Stromal cell of bone marrow (primary cell): Measurements from ENCODE around the gene CARD19.
A peak's percentile ranks its signal among the peaks of the same experiment; 100 is the strongest.

Source experiments
- DNase-seq: peaks from one replicate; pipeline ENCODE4 v3.0.0-alpha.2; 2012; ENCODE audit warnings: low read depth

The CARD19 gene

DNA sequence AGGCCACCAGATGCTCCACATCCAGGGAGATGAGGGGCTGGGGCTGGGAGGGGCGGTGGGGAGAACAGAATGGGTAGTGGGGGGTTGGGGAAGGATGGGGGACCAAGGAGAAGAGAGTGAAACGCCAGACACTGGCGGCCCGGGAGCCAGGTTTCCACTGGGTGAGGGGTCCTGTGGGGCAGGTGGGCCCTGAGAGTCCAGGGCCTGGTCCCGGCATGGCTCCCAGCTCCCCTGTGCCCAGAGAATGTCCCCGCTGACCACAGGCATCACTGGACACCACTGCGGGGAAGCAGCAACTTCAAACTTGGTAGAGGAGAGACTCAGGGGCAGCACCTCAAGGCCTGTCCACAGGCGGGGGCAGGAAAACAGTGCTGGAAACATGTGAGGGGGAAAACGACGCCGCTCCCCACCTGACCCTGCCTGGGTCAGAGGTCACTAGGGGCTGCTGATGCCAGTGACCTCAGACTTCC, 24.9 kb downstream of the CARD19 start:
- DNase-seq = no peak

DNA sequence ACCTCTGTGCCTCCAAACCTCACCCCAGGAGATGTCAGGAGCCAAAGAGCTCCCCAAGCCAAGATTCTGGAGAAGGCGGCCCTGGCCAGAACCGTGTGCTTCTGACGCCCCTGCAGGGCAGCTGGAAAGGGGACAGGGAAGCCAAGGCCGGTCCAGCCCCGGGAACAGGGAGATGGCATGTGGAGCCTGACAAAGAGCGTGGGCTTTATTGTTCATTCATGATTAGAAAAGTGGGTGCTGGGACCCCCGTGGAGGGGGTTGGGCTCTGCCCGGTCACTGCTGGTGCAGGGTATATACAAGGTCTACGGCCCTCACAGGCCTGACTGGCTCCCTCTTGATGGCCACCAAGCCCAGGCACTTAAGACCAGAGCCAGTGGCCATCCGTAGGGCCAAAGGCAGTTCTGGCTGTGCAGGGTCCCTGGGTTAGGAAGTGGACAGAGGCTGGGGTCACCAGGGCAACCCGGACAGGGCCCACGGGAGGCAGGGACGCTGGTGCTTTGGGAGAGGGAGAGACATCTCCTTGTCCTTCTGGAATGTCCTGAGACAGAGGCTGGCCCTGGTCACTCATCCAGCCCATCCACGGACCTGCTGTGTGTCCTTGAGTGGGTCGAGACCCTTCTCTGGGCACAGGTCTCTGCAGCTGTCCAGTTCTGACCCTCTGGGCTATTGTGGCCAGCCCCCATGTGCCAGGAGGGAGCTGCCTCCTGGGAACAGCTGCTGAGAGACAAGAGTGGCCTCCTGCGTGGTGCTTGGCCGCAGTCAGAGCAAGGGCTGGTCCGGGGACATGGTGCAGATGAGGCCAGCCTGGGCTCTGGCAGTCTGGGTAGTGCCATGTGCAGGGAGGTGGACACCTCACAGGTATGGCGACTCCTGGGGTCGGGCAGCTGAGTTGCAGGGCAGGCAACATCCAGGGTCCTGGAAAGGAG, 25.6 kb downstream of the CARD19 start:
- DNase-seq = no peak

GRCh38 chr9:93122721-93123221, 26.8 kb downstream of the CARD19 start:
- no peak for DNase-seq

- DNase-seq = no peak
Measured at GRCh38 chr9:93123561-93124283, 27.7 kb downstream of the CARD19 start.

DNA sequence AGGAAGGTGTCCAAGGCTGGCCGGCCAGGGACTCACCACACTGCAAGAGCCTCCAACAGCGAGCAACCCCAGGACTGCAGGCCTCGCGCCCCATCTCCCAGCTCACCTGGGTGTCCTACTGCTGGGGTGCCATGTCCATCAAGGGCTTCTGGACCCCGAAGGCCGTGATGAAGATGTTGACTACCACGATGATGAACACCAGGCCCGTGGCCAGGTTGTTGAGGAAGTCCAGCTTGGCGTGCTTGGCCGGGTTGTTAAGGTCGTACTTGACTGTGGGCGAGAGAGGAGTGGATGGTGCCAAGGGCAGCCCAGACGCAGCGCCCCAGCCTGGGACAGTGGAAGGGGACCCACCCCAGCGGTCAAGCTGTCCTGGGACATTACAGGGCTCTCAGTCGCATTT, 28.8 kb downstream of the CARD19 start:
- no peak for DNase-seq

- DNase-seq = no peak
Measured at GRCh38 chr9:93125331-93125894, 29.4 kb downstream of the CARD19 start.

DNA sequence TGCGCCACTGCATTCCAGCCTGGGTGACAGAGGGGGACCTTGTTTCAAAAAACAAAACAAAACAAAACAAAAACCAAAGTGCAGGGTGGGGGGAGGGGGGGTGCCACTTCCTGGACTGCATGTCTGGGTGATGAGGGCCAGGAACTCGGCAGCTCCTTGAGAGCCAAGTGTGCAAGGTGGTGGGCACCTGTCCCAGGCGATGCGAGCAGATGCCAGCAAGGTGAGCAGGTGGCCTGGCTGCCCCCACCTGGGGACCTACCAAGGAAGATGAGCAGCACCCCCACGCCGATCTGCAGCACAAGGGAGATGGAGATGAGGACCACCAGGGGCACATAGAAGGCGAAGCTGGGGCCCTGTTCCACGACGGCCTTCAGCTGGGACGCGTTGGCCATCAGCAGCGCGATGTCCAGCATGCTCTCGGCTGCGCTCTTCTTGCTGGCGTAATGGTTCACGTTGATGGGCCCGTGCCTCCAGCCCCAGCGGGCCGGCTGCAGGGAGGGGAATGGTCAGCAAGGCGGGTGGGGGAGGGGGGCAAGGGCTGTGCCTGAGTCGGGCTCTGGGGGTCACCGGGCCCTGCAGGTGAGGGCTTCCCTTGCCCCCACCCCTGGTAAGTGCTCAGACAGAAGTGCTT, 30.2 kb downstream of the CARD19 start:
- DNase-seq = no peak

- DNase-seq = no peak
Measured at GRCh38 chr9:93126825-93127368, 30.9 kb downstream of the CARD19 start.

GRCh38 chr9:93127395-93127911, 31.4 kb downstream of the CARD19 start:
- DNase-seq = no peak

GRCh38 chr9:93128011-93128714, 32.1 kb downstream of the CARD19 start:
- no peak for DNase-seq

- DNase-seq = no peak
Measured at GRCh38 chr9:93128715-93129224, 32.8 kb downstream of the CARD19 start.

- no peak for DNase-seq
Measured at GRCh38 chr9:93129286-93129685, 33.3 kb downstream of the CARD19 start.

DNA sequence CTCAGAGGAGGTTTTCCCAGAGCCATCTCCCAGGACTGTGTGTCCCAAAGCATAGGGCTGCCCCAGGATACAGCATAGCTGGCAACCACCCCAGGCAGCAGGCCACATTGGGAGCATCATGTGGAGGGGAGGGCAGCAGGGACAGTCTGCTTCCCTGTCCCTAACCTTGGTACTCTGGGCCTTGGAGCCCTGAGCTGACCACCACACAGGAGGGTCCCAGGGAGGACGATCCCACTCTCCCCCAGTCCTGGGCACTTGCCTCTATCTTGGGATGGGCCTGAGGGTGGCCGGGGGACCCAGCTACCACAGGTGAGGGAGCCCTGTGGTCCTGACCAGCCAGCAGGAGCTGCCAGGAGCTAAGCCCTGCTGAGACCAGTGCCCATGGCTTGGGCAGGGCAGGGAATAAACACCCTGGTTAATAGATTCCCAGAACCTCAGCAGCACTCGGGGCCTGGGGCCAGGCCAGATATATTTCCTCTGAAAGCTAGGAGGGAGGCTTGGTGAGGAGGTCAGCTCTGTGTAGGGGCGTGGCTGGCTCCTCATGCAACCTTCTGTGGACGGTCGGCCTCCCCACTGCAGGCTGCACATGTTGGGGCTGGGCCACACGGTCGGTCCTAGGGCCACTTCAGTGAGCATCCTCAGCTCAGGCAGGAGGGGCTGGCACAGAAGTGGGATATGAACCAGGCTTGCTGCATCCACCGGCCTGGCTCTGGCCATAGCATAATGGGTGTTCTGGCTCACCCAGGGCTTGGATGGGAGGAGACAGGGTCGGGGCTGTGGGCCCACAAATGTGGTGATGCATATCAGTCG, 33.9 kb downstream of the CARD19 start:
- no peak for DNase-seq

DNA sequence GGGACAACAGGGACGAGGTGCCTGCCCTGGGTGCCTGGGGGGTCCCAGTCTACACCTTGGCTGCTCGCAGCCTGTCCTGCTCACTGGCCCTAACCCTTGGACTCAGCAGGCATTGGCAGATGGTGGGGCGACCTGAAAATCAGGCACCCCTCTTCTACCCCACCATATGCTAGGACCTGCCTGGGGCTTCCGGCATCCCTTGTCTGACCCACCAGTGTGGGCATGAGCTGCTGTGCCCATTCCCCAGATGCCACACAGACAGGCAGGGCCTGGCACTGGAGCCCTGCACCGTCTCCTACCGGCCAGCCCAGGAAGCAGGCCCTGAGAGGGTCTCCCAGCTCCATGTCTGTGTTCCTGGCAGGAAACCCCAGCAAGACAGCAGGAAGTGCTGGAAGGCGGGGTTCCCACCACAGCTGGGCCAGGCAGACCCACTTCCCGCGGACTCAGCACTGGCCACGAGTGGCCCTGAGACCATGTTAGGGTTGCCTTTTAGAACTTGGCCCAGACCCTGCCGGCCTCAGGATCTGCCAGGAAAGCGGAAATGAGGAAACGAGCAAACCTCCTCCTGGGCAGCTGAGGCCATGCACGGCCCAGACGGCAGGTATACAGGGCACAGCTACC, 35.0 kb downstream of the CARD19 start:
- DNase-seq = no peak

GRCh38 chr9:93131599-93132286, 35.7 kb downstream of the CARD19 start:
- no peak for DNase-seq

DNA sequence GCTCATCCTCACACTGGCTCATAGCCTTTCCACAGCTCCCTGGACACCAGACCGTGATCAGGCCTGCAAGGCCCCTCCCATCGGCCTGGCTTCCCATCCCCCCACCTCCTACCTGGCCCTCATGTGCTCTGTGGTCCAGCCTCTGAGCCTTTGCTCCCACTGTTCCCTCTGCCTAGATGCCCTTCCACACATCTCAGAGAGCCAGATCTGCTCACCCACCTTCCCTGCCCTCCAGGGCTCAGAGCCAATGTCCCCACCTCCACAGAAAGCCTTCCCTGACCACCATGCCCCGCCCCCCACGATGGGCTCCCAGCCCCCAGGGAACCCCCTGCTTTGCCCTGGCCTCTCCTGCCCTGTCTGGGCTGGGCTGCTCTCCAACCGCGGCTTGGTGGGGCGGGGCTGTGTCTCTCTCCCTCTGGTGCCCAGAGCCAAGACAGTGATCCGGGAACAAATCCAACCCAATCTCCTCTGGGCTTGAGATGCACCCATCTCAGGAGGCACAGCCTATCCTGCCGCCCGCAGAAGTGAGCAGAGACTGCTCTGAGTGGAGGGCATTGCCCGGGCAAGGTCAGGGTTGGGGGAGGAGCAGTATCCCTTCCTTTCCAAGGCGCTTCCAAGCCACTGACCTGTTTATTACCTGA, 36.4 kb downstream of the CARD19 start:
- no peak for DNase-seq

DNA sequence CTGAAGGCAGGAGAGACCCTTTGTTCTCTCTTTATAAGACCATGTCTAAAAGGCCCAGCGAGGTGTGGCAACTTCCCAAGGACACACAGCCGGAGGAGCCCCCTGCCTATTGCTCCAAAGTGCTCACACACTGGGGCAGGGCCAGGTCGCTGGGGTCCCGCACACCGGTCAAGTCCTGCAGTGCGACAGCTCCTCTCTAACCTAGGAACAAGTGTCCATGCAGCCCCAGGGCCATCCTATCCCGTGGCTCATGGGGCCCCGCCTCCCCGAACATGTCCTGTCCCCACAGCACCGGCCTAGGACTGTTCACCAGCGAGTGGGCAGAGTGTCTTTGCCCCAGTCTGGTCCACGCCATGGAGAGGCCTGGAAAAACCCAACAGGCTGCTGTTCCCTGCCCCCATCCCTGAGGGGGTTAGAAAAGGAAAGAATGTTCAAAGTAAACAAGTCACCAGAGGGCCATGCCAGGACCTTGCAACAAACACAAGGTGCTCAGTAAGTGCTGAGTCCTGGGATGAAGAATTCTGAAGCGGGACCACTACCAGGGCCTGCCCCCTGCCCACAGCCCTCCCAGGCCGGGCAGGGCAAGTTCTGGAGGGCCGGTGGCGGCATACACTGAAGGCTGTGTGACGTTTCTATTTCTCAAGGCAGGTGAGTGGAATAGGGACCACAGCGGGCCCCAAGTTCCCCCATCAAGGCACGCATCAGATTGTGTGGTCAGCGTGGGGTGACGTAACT, 37.1 kb downstream of the CARD19 start:
- DNase-seq = no peak

DNA sequence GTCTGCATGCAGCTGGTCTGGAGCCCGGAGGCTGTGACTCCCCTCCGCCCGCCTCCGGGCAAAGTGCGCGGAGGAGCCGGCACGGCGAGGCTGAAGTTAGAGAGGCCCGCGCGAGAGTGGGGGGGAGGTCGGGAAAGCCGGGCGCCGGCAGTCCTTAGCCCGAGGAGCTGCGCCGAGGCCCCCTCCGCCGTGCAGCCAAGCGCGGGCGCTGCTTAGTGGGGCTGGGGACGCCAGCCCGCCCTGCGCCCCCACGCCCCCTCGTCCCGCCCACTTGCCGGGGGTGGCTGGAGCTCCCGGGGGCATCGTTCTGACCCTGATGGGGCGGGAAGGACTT, 37.6 kb downstream of the CARD19 start:
- DNase-seq = peak; percentile 76
